ENCODE results near the gene SLC37A1.
A peak's percentile ranks its signal among the peaks of the same experiment; 100 is the strongest.

SLC37A1 gene

DNA sequence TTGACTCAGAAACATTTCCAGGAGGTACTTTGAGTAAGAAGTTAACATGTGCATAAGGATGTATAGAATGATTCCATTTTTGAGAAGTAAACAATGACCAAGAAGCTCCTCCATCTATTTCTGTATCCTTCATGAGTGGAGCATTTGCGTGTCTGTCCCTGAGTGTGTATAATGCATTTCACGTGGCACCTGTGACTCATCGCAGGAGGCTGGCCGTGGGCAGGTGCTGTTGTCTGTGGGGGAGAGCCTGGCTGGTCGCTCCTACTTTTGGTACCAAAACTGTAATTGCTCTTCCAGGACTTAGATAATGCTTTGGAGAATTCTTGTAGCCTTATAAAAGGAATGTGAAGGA lies 16.5 kb downstream of the SLC37A1 start:
- DNase-seq: no peak

DNA sequence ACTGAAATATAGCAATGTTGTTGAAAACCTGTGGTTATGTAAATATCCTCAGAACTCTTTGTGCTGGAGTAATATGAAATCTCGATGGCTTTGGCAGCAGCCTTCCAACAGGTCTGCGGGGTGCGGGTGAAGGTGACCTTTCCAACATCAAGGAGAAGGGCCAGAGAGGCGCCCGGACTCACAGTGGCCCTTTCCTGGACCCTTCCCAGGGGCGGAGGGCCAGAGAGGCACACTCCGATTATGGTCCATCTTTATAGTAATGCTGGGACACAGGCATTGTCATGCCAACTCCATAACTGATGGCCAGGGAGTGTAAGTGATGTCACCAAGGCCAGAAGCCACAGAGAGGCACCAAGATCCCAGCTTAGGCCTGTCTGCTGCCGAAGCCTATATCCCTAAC lies 18.1 kb downstream of the SLC37A1 start:
- DNase-seq: no peak

DNA sequence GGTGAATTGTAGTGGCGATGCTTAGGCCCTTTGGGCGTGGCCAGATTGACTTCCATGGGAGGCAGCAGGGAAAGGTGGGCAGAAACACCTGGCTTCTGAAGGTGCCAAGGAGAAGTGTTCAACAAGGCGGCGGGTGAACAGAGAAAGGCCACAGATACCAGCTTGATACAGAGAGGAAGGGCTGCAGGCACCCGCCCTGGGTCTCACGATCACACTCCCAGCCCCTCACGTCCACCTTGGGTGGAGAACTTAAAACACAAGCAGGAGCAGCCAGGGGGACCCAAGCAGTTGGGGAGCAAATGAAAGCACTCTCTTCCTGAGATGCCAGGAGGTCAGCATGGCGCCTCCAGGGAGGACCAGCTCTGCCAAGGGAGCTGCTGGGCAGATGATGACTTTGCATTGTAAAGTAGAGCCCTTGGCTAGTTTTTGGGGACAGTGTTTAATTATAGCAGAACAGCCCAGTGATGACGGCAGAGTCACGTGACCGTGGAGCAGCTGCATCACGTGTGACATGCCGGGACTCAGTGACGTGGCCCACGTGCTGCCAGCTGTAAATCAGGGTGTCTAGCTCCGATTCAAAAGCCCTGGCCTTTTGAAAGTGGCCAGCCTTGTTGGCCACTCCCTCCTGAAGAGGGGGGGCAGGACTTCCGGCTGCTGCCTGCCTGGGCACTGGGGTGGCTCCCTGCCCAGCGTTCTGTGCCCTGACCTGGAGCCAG lies 19.0 kb downstream of the SLC37A1 start:
- no peak for DNase-seq

DNA sequence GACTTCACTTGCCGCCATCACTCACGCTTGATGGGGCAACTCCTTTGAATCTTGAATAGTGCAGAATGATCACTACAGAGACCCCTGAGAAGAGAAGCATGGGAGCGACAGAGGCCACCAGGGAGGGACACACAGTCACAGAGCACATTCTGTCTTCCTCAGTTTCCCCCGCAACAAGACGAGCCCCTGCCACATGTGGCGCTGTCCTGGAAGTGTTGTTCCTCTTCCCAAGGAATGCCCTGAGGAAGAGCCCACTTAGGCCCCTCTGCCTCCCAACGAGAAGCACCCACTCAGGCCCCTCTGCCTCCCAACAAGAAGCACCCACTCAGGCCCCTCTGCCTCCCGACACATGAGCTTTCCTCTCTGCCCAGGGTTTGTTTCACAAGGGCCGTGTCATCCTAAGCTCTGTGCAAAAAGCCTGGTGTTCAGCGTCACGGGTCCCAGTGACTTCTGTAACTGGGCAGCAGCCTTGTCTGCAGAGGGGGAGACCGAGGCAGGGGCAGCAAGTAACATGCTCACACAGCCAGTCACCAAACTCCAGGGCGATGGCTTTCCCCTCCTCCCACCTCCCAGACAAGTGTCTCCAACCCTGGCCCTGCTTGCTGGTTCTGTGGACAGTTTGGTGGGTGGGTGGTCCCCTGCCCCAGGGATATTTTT lies 19.8 kb downstream of the SLC37A1 start:
- DNase-seq: no peak

GRCh38 chr21:42533963-42534355 lies 20.3 kb downstream of the SLC37A1 start:
- DNase-seq: no peak

DNA sequence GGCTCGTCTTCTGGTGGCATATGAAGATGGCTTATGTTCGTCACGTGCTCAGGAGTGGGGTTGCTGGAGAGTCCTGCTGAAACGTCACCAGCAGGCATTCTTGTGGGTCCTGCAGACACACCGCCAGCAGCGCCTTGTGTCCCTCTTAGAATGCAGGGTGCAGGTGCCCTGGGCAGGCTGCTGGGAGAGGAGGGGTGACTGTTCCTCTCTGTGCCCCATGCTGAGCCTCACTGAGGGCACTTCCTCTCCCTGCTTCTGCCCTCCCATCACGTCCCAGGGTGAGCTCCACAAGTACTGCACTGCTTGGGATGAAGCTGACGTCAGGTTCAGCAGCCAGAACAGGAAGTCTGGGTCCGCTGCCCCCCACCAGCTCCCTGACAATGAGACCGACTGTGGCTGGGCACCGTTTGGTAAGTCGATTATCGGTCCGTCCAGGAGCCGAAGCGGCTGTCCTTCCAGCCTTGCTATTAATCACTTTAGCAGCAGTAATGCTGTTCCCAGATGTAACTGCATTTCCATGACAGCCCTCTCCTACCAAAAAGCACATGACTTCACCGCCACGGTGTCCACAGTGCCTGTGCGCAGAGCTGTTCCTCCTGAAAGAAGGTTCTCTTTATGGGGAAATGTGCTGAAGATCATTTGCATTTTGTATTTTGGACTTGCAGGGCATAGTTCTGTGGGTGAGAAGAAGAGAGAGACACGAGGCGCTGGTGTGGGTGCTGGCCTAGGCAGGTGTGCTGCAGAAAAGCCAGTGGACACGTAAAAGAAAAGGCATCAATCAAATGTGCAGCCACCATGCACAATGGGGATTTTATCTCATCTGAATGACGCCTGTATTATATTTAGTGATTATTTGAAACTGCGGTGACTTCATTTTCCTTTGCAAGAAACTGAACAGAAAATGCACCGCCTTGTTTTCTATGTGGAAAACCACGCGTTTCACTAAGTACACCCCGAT lies 21.0 kb downstream of the SLC37A1 start:
- DNase-seq: peak; percentile 91

GRCh38 chr21:42535602-42536171 lies 22.0 kb downstream of the SLC37A1 start:
- no peak for DNase-seq

- no peak for DNase-seq
These were observed 22.9 kb downstream of the SLC37A1 start for GRCh38 chr21:42536601-42537000.

DNA sequence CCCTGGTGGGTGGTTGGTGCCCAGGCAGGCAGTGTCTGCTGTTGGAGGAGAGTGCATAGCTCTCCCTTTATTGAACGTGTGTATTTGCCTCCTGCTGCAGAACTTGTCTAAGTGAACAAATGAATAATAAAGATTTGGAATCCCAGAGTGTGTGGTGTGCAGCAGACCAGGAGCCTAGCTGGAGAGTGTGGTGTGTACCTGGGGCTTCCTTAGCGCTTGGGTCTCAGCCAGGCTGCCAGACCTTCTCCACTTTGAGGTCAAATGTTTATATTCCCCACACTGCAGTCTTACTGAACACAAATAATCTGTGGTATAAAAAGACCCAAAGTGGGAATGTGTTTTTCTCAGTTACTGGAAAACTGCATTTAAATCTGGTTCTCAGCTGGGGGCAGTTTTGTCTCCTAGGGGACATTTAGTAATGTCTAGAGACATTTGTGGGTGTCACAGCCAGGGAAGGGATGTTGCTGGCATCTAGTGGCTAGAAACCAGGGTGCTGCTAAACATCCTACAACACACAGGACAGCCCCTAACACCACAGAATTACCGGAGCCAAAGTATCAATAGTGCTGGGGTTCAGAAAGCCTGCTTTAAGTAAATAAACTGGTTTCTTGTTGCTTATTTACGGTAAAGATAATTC lies 23.6 kb downstream of the SLC37A1 start:
- peak; percentile 50 for DNase-seq

GRCh38 chr21:42538479-42539275 lies 25.0 kb downstream of the SLC37A1 start:
- no peak for DNase-seq

- no peak for DNase-seq
These were observed 25.7 kb downstream of the SLC37A1 start for GRCh38 chr21:42539342-42539741.

DNA sequence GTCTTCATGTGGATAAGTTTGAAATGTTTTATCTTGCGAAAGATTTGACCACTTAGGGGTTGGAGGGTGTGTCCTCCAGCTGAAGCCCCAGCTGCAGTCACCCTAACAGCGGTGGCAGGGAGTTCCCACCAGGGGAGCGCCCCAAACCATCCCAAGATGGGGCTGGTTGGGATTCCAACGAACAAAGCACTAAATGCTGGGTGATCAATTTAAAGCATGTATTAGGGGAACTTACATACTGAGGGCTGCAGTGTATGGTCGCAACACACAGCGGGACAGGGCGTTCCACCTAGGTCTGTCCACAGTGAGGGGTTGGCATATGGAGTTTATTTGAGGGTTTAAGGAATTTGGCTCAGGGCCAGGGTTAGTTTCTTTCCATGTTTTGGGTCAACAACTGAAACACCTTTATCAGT lies 26.3 kb downstream of the SLC37A1 start:
- peak; percentile 32 for DNase-seq

GRCh38 chr21:42540396-42540795 lies 26.7 kb downstream of the SLC37A1 start:
- DNase-seq: no peak

GRCh38 chr21:42541174-42541573 lies 27.5 kb downstream of the SLC37A1 start:
- DNase-seq: no peak

- DNase-seq: no peak
These were observed 28.0 kb downstream of the SLC37A1 start for GRCh38 chr21:42541618-42542017.

DNA sequence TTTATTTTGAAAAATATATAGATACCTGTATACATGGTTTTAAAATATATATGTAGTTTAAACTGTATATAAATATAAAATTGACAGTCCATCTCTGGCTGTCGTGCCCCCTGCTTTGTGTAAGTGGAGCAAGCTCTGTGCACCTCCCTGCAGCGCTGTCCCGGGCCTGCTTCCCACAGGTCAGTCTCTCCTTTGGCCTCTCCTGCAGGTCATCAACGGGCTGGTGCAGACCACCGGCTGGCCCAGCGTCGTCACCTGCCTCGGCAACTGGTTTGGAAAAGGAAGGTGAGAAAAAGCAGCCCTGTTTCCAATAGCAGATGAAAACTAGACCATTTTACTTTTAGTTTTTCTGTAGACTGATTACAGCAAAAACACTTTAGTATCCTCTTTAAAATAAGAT lies 28.5 kb downstream of the SLC37A1 start:
- DNase-seq: no peak

DNA sequence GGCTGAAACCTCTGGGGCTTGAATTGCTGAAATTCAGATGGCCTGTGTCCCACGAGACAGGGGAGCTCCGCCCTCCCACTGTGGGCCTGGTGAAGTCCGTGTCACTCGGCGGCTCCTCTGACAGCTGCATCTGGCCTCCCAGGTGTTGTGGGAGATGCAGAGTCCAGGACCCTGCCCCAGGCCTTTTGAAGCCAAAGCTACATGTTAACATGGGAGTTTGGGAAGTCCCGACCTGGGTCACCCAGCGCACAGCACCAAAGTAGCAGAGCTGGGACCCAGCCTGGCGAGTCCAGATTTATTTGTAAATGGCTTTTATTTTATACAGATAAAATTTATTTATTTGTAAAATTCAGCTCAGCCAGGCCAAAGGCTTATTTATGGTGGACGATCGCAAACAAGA lies 28.9 kb downstream of the SLC37A1 start:
- DNase-seq: no peak

GRCh38 chr21:42543106-42543847 lies 29.6 kb downstream of the SLC37A1 start:
- no peak for DNase-seq

DNA sequence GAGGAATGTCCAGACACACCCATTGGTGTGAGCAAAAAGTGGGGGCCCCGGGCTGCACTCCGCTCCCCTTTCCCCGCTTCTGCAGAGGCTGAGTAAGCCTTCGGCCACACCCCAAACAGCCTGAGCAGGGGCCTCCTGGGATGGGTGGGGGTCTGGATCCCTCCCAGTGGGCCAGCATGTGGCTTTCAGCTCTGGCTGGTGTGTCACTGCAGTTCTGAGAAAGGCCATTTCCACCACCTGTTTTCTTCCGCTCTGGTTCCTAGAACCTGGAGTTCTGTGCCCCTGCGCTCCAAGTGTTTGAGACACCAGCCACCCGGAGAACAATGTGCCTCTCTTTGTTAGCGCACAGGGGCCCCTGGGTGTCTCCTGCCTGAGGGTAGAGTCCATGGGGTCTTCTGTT lies 30.9 kb downstream of the SLC37A1 start:
- DNase-seq: no peak

- DNase-seq: no peak
These were observed 31.7 kb downstream of the SLC37A1 start for GRCh38 chr21:42545317-42545716.

DNA sequence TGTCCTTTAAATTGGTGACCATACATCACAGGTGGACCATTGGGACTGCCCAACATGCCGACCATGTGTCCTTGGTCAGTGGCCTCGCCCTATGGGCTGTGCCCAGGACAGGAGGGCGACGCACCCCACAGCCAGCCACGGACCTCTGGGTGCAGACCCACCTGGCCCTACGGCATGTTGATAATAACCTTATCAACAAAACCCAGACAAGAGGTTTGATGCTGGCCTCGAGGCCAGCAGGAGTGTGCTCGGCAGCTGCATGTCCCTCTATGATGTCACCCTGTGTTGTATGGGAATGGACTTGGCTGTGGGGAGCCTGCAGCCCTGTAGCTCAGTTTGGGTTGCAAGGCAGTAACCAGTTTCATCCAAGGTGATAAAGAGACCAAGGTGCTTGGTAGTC lies 32.1 kb downstream of the SLC37A1 start:
- DNase-seq: no peak
